Measurements from ENCODE around the gene C1orf185. TPM values are rescaled to one million over a fixed set of nuclear protein-coding genes. Genes with fewer than 3 reads are reported as not detected.

Gene C1orf185
- total and polyA plus RNA-seq, 7 donors: not detected

DNA sequence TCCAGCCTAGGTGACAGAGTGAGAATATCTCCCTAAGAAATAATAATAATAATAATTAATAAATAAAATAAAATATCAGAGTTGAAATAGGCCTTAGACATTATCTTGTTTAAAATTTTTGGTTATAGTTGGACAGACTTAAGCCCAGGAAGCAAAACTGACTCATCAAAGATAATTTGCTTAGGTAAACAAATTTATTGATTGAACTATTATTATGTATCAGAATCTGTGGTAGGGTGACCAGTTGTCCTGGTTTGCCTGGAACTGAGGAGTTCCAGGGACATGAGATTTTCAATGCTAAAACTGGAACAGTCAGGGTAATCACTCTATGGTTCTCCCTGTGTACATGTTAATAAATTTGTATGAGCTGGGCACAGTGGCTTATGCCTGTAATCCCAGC is 86.2 kb downstream of the C1orf185 start:
- Histone ChIP-seq H3K27me3 (no peaks in the 10 kb centered on the region), H3K27ac (no peak overlapping the region), H3K9me3 (no peaks in the 10 kb centered on the region), H3K36me3 (no peaks in the 10 kb centered on the region), H3K4me3 (no peak overlapping the region), H3K4me1 (no peaks in the 10 kb centered on the region)
- no peak for TF ChIP-seq POLR2A (IDR thresholded peaks at IDR 0.05)
- intact Hi-C loops (cut with DNase I): no loop called here
- no peak for DNase-seq

DNA sequence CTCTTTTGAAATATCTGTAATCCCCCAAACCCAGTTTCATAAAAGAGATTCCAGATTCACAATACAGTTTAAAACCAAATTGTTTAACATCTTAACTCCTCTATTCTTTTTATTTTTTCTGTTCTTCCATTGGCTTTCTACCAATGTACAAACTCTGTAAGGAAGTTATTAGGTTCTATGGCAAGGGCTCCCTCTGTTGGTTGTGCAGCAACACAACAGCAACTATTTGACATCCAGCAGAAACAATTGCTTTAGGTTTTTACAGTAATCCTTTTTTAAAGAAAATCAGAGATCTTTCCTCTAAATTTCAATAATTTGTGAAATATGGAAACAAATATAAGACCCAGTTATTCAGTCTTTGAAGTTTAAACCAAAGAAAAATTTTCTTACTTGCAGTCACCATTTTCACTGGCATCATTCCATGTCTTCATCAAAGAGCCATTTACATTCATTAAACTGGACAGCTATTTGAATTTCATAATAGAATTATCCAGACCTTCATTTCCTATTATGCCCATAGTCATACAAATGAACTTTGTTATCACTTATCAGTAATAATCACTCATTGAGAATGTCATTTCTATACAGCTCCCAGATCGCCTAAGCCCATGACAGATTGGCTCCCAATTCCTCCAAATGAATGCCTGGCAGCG is 87.5 kb downstream of the C1orf185 start:
- no peaks in the 10 kb centered on the region for H3K27me3 ChIP-seq
- no peak overlapping the region for H3K27ac ChIP-seq
- intact Hi-C loops (cut with DNase I): loop anchor here (2.0 to 10.0 kb wide), 5 partner anchors 48 to 415 kb away; partner anchors contain the start of genes FAF1 and RNF11
- DNase-seq: no peak
- no peaks in the 10 kb centered on the region for H3K4me1 ChIP-seq
- no peaks in the 10 kb centered on the region for H3K36me3 ChIP-seq
- peak in 1 of 4 donors; percentile 39 for TF ChIP-seq POLR2AphosphoS5 (IDR thresholded peaks at IDR 0.05)
- TF ChIP-seq POLR2A (IDR thresholded peaks at IDR 0.05): no peak
- TF ChIP-seq EP300 (IDR thresholded peaks at IDR 0.05): no peak
- TF ChIP-seq CTCF (IDR thresholded peaks at IDR 0.05): peak; percentile 73 to 88 (median 84)
- H3K9me3 ChIP-seq: no peaks in the 10 kb centered on the region
- H3K4me3 ChIP-seq: no peak overlapping the region
- 63 to 72% methylated on average over 2 of the region's 2 CpGs for WGBS, 2 donors

- Histone ChIP-seq H3K36me3 (no peaks in the 10 kb centered on the region), H3K4me1 (no peaks in the 10 kb centered on the region), H3K9me3 (no peaks in the 10 kb centered on the region), H3K27ac (no peak overlapping the region), H3K27me3 (no peaks in the 10 kb centered on the region), H3K4me3 (no peak overlapping the region)
- no peak for DNase-seq
- 37 to 77% methylated on average over 1 of the region's 1 CpG for WGBS, 2 donors
- intact Hi-C loops (cut with DNase I): loop anchor here (2.0 to 10.0 kb wide), 5 partner anchors 46 to 416 kb away; partner anchors contain the start of genes FAF1 and RNF11
- TF ChIP-seq POLR2A (IDR thresholded peaks at IDR 0.05) (no peak), POLR2AphosphoS5 (IDR thresholded peaks at IDR 0.05) (no peak)
Measured at GRCh38 chr1:51190961-51191360, 88.9 kb downstream of the C1orf185 start.

DNA sequence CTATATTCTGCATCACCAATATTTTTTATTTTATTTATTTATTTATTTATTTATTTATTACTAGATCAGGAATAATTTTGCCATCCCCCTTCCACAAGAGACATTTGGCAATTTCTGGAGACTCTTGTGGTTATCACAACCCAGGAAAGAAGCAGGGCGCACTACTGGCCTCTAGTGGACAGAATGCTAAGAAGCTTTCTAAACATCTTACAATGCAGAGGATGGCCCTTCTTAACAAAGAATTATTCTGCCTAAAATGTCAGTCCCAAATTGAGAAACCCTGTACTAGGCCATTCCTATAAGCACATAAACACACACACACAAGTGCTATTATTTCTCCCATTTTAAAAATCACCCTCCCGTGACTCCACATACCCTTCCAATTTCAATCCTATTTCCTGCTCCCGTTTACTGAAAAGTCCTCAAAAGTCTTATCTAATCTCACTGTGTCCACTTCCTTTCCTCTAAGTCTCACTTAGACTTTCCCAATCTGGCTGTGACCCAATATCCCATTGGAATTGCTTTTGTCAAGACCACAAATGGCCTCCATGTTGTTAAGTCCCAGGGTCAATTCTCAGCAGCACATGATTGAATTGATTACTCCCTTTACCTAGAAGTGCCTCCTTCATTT is 90.3 kb downstream of the C1orf185 start:
- DNase-seq: peak; percentile 80
- H3K4me1 ChIP-seq: no peaks in the 10 kb centered on the region
- 39 to 51% methylated on average over 3 of the region's 3 CpGs for WGBS, 2 donors
- TF ChIP-seq POLR2AphosphoS5 (IDR thresholded peaks at IDR 0.05) (no peak), EP300 (IDR thresholded peaks at IDR 0.05) (no peak), POLR2A (IDR thresholded peaks at IDR 0.05) (no peak), CTCF (IDR thresholded peaks at IDR 0.05) (peak; percentile 45 to 81 (median 61))
- intact Hi-C loops (cut with DNase I): loop anchor here (5.0 to 10.0 kb wide), 4 partner anchors 45 to 265 kb away; partner anchors contain the start of genes FAF1 and RNF11
- H3K4me3 ChIP-seq: no peak overlapping the region
- H3K9me3 ChIP-seq: no peaks in the 10 kb centered on the region
- no peaks in the 10 kb centered on the region for H3K27me3 ChIP-seq
- no peaks in the 10 kb centered on the region for H3K36me3 ChIP-seq
- H3K27ac ChIP-seq: no peak overlapping the region

DNA sequence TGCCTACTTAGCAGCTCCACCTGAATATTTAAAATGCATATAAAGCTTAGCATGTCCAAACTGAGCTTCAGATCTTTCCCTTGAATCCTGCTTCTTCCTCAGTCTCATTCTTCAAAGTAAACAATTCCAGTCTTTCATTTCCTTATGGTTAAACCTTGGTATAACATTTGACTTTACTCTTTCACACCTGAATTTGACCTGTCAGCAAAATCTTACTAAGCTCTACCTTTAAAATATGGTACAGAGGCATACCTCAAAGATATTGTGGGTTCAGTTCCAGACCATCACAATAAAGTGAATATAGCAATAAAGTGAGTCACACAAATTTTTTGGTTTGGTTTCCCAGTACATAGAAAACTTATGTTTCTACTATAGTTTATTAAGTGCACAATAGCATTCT is 91.5 kb downstream of the C1orf185 start:
- H3K4me3 ChIP-seq: no peak overlapping the region
- intact Hi-C loops (cut with DNase I): loop anchor here (5.0 to 10.0 kb wide), 4 partner anchors 44 to 266 kb away; partner anchors contain the start of genes FAF1 and RNF11
- H3K27ac ChIP-seq: no peak overlapping the region
- H3K9me3 ChIP-seq: no peaks in the 10 kb centered on the region
- no peak for TF ChIP-seq EP300 (IDR thresholded peaks at IDR 0.05)
- TF ChIP-seq POLR2AphosphoS5 (IDR thresholded peaks at IDR 0.05): no peak
- TF ChIP-seq POLR2A (IDR thresholded peaks at IDR 0.05): no peak
- no peak for TF ChIP-seq CTCF (IDR thresholded peaks at IDR 0.05)
- no peak for DNase-seq
- no peaks in the 10 kb centered on the region for H3K36me3 ChIP-seq
- H3K27me3 ChIP-seq: no peaks in the 10 kb centered on the region
- no peaks in the 10 kb centered on the region for H3K4me1 ChIP-seq

Small RNAs within 50 kb of the gene (small RNA-seq; reads per million reads assigned to genes)
- 0 reads per million in 3 donors for gene MIR4421
- 0 reads per million in 3 donors for gene MIR6500
- 0 reads per million in 3 donors for gene RF00019

Other genes with a start within 250 kb of the C1orf185 start
- gene FAF1, start 142.0 kb upstream of the C1orf185 start, total RNA-seq: 10 to 100 TPM; 53.9 to 59.3 (median 55.6) TPM
- 10 to 100 TPM; 27.5 to 39.0 (median 31.0) TPM for gene FAF1, start 142.0 kb upstream of the C1orf185 start, polyA plus RNA-seq
- gene CDKN2C, start 132.0 kb upstream of the C1orf185 start, total RNA-seq: 10 to 100 TPM; 25.8 to 31.7 (median 29.6) TPM
- 10 to 100 TPM; 10.9 to 13.5 (median 12.0) TPM for gene CDKN2C, start 132.0 kb upstream of the C1orf185 start, polyA plus RNA-seq
- gene RNF11, start 134.0 kb downstream of the C1orf185 start, total RNA-seq: 100 to 1,000 TPM in 2 of 4 donors, 10 to 100 TPM in 2; 85.8 to 116 (median 101) TPM
- 100 to 1,000 TPM in 2 of 3 donors, 10 to 100 TPM in 1; 44.6 to 123 (median 108) TPM for gene RNF11, start 134.0 kb downstream of the C1orf185 start, polyA plus RNA-seq
- gene TTC39A, start 228.3 kb downstream of the C1orf185 start, total RNA-seq: 1 to 10 TPM in 1 of 4 donors, under 1 TPM in 2, not detected in 1; under 0.01 to 1.4 (median 0.14) TPM
- 10 to 100 TPM; 31.2 to 71.7 (median 65.5) TPM for gene TTC39A, start 228.3 kb downstream of the C1orf185 start, polyA plus RNA-seq

Measured in sigmoid colon (tissue), 7 donors.